ENCODE results near the gene RTN4RL2.
A peak's percentile ranks its signal among the peaks of the same experiment; 100 is the strongest.

The RTN4RL2 gene

DNA sequence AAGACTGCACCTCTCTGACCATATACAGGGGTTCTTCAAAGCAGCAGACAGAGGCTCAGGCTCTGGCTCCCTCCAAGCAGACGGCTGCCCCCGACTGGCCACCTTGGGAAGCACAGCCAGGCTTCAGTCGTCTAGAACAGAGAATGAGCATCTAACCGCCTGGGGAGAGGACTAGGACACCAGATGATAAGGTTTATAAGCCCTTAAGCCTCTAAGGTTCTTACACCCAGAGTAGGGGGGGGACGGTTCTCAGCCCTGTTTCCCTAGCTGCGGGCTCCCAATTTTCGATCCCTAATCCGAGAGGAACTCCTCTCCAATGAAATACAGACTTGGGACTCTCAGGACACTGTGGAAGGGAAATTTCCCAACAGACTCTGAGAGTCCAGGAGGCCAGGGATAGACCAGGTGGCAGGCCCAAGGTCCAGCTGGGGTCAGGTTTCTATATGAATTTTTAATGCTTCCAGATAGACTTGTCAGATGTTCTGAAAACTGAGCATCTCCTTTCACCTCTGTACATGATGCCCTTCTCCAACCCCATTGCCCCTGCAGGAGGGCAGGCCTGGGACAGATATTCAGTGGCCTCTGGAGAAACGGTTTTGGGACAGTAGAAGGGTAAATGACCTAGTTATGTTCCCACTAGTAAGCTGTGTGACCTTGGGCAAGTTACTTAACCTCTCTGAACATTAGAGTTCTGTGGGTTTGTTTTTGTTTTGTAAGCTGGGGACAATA is 20.2 kb downstream of the RTN4RL2 start:
- Histone ChIP-seq H3F3A (ENCODE audit: insufficient read depth, low read length) (no peaks in the 10 kb centered on the region), H3K4me2 (ENCODE audit: low read length) (no peak overlapping the region), H3K27me3 (ENCODE audit: insufficient read depth, low read length) (peaks cover 6% of the 10 kb centered on the region; the same call in 1 of the 2 replicates), H3K9me2 (ENCODE audit: low read depth, low read length) (no peaks in the 10 kb centered on the region), H3K27ac (ENCODE audit: low read depth, low read length, poor library complexity, severe bottlenecking) (no peak overlapping the region), H3K9me3 (ENCODE audit: low read length) (no peaks in the 10 kb centered on the region), H3K4me1 (ENCODE audit: insufficient read depth, low read length, severe bottlenecking) (peaks cover 36% of the 10 kb centered on the region), H3K79me2 (ENCODE audit: insufficient read depth, low read length) (no peaks in the 10 kb centered on the region), H4K20me1 (ENCODE audit: insufficient read depth, low read length) (no peaks in the 10 kb centered on the region), H3K9ac (ENCODE audit: low read length) (no peak overlapping the region), H2AFZ (ENCODE audit: low read length) (no peak overlapping the region), H3K4me3 (ENCODE audit: low read depth, low read length, poor library complexity, severe bottlenecking) (no peak overlapping the region), H3K36me3 (ENCODE audit: insufficient read depth, low read length) (peaks cover 23% of the 10 kb centered on the region)
- peak; percentile 88 for TF ChIP-seq CTCF (IDR thresholded peaks at IDR 0.05; ENCODE audit: low read length)
- no peak for TF ChIP-seq EZH2 (IDR thresholded peaks at IDR 0.05; ENCODE audit: borderline replicate concordance, low read length)

DNA sequence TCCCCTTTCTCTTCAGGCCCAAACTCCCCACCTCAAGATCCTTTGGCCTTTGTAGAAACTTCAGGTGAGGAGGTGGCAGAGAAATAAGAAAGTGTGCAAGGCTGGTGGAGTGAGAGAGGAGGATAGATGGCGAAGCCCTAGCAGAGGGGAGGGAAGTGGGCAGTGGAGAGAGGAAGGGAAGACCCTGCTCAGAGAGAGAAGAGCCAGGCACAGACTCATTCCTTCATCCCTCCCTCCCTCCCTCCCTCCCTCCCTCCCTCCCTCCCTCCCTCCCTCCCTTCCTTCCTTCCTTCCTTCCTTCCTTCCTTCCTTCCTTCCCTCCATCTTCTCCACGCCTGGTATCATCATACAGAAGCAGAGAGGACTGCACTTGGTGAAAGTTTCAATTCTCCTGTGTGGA is 21.0 kb downstream of the RTN4RL2 start:
- Histone ChIP-seq H3K4me1 (ENCODE audit: insufficient read depth, low read length, severe bottlenecking) (peaks cover 34% of the 10 kb centered on the region), H3K9ac (ENCODE audit: low read length) (no peak overlapping the region), H4K20me1 (ENCODE audit: insufficient read depth, low read length) (no peaks in the 10 kb centered on the region), H3F3A (ENCODE audit: insufficient read depth, low read length) (no peaks in the 10 kb centered on the region), H3K4me3 (ENCODE audit: low read depth, low read length, poor library complexity, severe bottlenecking) (no peak overlapping the region), H3K4me2 (ENCODE audit: low read length) (no peak overlapping the region), H3K79me2 (ENCODE audit: insufficient read depth, low read length) (no peaks in the 10 kb centered on the region), H3K9me2 (ENCODE audit: low read depth, low read length) (no peaks in the 10 kb centered on the region), H3K27ac (ENCODE audit: low read depth, low read length, poor library complexity, severe bottlenecking) (no peak overlapping the region), H3K36me3 (ENCODE audit: insufficient read depth, low read length) (peaks cover 29% of the 10 kb centered on the region), H2AFZ (ENCODE audit: low read length) (no peak overlapping the region), H3K27me3 (ENCODE audit: insufficient read depth, low read length) (peaks cover 6% of the 10 kb centered on the region; the same call in 1 of the 2 replicates), H3K9me3 (ENCODE audit: low read length) (no peaks in the 10 kb centered on the region)
- TF ChIP-seq CTCF (IDR thresholded peaks at IDR 0.05; ENCODE audit: low read length) = no peak
- TF ChIP-seq EZH2 (IDR thresholded peaks at IDR 0.05; ENCODE audit: borderline replicate concordance, low read length) = no peak

- Histone ChIP-seq H3K4me3 (ENCODE audit: low read depth, low read length, poor library complexity, severe bottlenecking) (no peak overlapping the region), H3K4me1 (ENCODE audit: insufficient read depth, low read length, severe bottlenecking) (peaks cover 29% of the 10 kb centered on the region), H3K9me2 (ENCODE audit: low read depth, low read length) (no peaks in the 10 kb centered on the region), H3K36me3 (ENCODE audit: insufficient read depth, low read length) (peaks cover 29% of the 10 kb centered on the region), H3K27me3 (ENCODE audit: insufficient read depth, low read length) (peaks cover under 1% of the 10 kb centered on the region; the same call in 1 of the 2 replicates), H3K4me2 (ENCODE audit: low read length) (peak overlapping the region; percentile 60; the same call in 1 of the 2 replicates), H3K9ac (ENCODE audit: low read length) (no peak overlapping the region), H3K9me3 (ENCODE audit: low read length) (no peaks in the 10 kb centered on the region), H2AFZ (ENCODE audit: low read length) (no peak overlapping the region), H3K27ac (ENCODE audit: low read depth, low read length, poor library complexity, severe bottlenecking) (no peak overlapping the region), H3F3A (ENCODE audit: insufficient read depth, low read length) (no peaks in the 10 kb centered on the region), H4K20me1 (ENCODE audit: insufficient read depth, low read length) (no peaks in the 10 kb centered on the region), H3K79me2 (ENCODE audit: insufficient read depth, low read length) (no peaks in the 10 kb centered on the region)
- no peak for TF ChIP-seq EZH2 (IDR thresholded peaks at IDR 0.05; ENCODE audit: borderline replicate concordance, low read length)
- no peak for TF ChIP-seq CTCF (IDR thresholded peaks at IDR 0.05; ENCODE audit: low read length)
Measured at GRCh38 chr11:57481915-57482781, 21.8 kb downstream of the RTN4RL2 start.
